GM19043 (cell line): ENCODE data around the gene SEC14L6.

Experiments
- ATAC-seq: cut with Tn5 transposase; IDR thresholded peaks from one replicate; pipeline ENCODE4 v1.9.1; 2021; ENCODE audit warnings: low read depth; ENCODE audit not compliant: unreplicated experiment

SEC14L6 gene

DNA sequence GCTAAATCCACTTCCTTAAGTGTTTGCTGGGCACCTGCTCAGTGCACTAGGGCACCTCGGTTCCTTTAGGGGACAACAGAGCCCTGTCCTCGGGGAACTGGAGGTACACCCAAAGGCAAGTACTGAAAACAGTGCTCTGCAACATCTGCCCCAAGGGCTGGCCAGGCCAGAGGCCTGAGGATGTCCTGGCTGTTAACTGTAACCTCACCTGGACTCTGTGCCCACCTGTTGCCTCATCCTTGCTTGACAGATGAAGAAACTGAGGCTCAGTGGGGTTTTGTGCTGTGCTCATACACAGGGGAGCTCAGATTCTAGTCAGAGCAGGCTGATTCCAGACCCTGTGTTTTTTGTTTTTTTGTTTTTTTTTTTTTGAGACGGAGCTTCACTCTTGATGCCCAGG, 43.6 kb downstream of the SEC14L6 start:
- no peak for ATAC-seq

DNA sequence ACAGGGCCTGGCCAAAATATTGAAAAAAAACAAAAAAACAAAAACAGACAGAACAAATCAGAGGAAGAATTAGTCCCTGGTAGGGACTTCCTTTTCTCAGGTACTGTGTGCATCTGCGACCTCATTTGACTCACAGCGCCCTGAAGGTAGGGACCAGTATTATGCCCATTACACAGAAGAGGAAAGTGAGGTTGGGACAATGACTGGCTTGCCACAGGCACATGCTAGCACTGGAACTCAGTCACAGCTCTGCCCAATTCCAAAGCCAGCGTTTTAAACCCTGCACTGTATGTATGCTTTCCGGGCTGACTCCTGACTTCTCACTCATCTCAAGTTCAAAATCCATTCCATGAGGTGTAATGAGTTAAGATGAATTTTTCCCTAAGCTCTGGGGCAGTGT, 44.4 kb downstream of the SEC14L6 start:
- ATAC-seq = no peak

DNA sequence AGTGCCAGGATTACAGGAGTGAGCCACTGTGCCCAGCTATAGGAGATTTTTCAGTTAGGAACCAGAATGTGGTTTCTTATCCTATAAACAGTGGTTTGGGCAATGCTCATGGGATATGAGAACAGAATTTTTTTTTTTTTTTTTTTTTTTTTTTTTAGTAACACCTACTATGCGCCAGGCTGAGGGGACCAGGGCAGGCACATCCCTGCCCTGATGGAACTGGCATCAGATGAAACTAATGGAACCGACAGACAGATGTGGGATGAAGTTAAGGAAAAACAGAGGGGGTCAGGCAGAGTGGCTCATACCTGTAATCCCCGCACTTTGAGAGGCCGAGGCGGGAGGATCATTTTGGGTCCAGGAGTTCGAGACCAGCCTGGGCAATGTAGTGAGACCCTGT, 45.9 kb downstream of the SEC14L6 start:
- no peak for ATAC-seq

DNA sequence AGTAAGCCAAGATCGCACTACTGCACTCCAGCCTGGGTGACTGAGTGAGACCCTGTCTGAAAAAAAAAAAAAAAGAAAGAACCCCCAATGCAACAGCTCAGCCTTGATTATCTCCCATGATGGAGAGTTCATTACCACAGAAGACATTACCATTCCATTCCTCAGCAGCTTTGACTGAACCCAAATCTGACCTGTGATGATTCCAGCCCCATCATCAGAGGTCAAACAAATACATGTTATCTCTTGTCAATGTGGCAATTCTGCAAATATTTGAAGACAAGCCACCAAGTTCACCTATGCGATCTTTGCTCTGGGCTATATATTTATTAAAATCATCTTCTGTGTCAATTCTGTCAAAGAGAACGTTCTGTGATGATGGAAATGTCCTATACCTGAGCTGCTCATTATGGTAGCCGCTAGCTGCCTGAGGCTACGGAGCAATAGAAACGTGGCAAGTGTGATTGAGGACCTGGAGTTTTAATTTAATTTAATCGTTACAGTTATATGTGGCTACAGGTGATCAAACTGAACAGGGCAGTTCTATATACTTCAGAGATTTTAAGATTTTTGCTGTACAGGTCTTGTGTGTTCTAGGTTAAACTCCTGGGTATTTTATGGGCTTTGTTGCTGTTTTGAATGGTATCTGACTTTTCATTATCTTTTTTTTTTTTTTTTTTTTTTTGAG, 48.9 kb downstream of the SEC14L6 start:
- no peak for ATAC-seq

DNA sequence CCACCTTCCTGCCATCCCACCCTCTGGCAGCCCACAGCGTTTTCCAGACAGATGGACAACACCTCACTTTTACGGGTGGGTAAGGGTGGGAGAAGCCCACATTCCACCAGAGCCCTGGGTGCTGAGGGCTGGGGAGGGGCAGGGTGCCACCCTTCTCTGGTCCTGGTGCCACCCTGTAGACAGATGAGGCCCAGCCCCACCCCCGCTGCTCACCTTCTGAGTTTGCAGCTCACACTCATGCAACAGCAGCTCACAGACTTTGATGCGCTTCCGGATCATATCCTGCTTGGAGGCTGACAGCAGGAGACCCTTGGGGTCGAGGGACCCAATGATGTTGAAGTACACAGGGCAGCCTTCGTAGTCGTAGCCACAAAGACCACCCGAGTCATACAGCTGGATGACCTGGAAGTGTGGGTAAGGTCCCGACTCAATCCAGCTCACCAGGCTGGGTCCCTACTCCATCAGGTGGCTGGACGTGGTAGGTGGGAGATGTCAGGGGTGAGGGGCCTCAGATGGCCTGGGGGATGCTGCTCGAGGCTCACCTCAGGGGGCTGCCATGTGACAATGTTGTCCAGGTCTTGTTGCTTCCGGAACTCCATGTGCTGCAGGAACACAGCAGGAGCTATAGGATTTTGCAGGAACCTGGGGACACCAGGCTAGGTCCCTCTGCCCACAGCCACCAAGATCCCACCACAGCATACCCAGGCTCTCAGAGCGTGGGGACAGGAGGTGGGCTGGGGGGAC, 51.3 kb downstream of the SEC14L6 start:
- ATAC-seq = no peak

DNA sequence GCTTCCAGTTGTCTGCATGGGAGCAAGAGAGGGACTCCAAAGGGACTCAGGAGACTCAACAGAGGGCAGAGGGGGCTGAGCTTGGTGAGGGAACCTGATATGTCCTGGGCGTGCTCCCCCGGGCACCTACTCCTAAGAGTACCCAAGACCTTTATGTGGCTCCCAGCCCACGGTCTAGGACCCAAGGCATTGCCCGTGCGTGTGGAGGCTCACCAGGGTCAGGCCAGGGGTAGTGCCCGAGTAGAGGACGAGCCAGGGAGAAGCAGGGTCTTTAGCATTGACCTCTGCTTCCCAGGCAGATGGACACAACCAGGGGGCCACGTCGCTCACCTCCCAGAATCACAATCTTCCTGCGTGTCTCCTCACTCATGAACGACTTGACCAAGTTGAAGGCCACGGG, 54.4 kb downstream of the SEC14L6 start:
- ATAC-seq = no peak

DNA sequence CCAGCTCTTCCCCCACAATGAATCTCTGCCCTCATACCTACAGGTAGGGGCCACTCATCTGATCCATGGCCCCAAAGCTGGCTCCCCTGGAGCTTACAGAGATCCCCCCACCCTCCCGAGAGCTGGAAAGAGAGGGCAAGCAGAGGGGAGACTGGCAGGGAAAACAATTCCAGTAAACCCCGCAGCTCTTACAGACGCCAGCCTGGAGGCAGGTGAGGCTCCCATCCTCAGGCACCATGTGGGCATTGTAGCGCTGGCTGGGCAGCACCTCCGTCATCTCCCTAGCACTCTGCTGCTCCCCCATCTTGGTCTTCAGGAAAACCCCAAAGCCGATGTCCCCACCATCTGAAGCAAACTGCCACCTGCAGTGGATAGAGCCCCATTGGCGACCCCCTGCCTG, 55.2 kb downstream of the SEC14L6 start:
- ATAC-seq = no peak

DNA sequence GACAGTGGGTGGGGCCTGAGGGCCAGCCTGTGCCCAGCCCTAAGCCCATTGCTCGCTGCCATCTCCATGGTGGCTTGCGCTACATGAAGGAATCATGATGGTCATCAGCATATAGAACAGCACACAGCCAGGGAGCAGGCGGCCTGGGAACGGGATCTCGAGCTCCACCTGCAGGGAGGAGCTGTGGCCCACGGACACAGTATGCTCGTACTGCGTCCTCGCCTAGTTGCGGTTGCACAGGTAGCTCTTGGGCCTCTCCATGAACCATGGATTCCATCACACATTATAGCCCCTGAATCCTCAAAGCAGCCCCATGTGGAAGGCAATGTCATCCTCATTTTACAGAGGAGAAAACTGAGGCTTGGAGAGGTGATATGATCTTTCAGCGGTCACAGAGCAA, 56.1 kb downstream of the SEC14L6 start:
- ATAC-seq = no peak

DNA sequence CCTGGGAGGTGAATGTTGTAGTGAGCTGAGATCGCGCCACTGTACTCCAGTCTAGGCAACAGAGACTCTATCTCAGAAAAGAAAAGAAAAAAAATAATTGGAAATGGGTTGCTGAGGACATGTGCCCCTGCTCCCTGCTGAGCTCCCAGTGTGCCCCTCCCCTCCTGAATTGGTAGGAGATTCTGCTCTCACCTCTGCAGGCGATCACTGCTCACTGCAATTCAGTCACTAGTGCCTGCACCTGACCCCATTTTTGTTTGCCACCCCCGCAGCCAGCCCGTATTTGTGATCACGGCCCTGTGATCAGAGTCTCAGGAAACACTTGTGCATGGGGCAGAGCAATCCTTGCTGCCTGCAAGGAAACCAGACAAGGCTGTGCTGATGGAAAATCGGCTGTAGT, 58.4 kb downstream of the SEC14L6 start:
- no peak for ATAC-seq

DNA sequence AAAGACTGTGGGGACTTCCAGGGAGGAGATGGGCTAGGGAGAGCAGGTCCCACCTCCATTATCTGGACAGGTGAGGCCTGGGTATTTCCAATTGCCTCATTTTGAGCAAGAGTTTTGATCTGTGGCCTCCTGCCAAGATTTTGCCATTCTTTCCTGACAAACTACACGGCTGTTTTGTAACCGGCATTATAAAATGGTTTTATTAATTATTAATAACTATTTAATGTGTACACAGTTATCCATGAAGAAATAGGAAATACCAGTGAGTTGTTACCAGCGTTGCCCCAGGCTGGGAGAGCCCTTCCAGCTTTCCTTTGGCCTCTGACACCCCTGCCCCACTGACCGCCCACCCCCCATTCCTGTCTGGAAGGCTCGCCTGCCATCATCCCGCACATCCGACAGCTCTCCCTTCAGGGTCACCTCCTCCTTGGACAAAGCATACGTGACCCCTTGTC, 59.9 kb downstream of the SEC14L6 start:
- ATAC-seq = no peak

DNA sequence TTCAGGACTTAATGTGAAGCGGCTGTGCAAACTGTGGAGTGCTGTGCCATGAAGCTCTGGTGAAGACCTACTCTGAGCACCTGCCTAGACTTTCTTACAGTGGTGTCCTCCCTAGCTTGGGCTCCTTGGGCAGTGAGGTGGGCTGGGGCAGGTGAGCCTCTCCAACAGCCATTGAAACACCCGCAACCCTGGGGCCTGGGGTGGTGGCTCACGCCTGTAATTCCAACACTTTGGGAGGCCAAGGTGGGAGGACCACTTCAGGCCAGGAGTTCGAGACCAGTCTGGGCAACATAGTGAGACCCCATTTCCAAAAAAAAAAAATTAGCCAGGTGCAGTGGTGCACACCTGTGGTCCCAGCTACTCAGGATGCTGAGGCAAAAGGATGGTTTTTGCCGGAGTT, 60.4 kb downstream of the SEC14L6 start:
- no peak for ATAC-seq

DNA sequence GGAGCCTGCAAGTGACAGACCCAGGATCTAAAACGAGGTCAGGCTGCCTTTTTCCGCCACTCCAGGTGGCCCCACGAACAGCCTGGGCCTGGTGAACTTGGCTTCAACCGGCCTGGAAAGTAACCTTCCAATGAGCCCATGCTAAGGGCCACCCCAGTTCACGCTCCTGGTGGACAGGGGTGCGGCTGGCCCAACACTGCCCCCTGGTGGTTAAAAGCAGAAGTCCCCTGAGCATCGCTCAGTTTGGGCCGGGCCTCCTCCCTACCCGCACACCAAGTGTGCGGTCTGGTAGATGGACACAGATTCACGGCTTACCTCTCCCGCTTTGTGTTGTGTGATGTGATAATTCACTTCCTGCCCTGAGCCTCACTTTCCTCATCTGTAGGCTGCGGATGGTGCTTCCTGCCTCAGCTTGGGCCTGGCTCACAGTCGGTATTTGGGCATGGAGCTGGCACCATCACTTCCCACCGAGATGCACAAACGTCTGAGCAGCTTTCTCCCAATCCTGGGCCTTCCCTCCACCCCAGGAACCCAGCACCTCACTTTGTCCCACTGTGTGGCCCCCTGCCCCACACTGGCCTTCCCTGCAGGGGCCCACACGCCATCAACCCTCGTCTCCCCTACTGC, 61.1 kb downstream of the SEC14L6 start:
- no peak for ATAC-seq

DNA sequence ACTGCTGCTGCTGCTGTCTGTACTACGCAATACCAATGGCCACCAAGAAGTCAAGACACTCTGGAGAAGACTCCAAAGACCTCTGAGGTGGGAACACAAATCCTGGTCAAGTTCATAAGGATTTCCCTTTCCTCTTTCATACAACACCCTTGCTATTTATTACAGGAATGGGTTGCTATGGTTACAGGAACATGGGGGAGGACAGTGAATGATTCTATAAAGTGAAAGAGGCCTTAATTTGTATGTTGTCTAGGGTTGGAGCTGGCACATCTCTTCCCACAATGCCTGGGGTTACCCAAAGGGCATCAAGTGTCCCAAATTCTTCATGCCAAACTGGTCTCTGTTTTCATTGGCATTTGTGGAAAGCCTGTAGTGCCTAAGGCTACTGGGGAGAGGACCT, 63.4 kb downstream of the SEC14L6 start:
- no peak for ATAC-seq

DNA sequence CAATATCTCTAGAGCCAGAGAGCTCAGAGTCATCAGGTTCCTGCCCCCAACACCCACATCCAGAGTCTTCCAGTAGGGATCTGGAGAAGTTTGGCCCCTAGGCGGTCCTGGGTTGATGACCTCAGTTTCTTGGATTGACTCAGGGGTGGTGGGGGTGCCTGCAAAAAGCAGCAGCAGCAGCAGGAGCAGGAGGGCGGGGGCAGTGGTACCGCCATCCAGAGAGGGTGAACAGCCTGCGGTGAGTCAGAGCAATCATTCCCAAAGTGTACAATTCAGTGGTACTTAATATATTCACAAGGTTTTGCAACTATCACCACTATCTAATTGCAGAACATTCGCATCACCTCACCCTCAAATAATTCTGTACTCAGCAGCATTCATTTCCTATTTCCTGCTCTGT, 64.8 kb downstream of the SEC14L6 start:
- ATAC-seq = no peak

DNA sequence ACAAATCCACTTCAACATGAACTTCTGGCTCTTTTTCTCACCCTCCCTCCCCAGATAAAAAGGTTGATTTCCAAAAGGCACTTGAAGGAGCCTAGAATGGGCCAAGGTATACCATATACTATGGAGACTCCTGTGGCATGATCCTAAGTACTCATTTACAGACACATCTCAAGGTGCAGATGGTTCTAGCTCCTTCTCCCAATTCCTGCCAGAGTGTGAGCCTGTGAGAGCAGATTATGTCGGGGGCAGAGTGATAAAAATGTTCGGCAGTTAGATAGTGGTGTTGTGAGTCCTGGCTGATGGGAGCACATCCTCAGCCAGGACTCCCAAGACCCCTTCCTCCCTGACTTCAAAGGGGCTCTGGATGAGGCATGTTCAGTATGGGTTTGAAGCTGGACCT, 66.6 kb downstream of the SEC14L6 start:
- no peak for ATAC-seq

DNA sequence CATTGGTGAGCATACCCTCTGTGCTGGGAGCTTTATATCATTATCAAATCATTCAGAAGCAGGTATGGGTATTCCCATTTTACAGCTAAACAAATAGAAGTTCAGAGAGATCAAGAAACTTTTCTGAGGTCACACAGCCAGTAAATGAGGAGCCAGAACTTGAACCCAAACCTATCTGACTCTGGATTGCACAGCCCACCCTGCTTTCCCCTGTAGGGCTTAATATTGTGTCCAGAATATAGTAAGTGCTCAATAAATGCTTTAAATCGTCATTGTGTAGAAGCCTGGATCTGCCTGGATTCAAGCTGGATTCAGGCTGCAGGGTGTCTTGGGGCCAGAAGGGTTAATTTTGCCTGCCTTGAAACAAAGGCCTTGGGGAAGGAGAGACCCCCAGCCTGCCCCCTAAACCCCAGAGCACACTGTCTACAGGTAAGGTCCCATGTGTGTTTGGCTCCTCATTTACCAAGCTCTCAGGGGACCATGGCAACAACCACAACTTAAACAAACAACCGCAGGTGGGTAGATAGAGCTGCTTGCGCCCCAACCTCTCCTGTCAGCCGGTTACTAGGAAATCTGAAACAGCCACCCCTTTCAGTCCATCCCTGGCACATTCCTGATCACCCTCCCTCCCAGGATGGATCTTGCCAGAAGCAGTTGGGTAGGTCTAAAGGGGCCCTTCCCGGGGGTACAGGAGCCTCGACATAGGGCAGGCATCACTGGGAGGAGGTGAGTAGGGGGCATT, 71.7 kb downstream of the SEC14L6 start:
- ATAC-seq = no peak

DNA sequence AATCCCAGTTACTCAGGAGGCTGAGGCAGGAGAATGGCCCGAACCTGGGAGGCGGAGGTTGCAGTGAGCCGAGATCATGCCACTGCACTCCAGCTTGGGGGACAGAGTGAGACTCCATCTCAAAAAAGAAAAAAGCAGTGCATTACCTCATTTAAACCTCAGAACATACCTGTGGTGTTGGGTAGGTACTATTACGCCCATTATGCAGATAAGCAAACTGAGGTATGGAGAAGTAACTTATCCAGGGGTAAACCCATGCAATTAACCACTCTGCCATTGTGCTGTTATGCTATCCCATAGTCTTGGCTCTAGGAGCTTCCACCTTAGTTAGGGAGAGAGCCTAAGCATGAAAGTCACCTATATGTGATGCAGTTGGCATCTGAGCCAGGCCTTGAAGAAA, 72.4 kb downstream of the SEC14L6 start:
- ATAC-seq = no peak

DNA sequence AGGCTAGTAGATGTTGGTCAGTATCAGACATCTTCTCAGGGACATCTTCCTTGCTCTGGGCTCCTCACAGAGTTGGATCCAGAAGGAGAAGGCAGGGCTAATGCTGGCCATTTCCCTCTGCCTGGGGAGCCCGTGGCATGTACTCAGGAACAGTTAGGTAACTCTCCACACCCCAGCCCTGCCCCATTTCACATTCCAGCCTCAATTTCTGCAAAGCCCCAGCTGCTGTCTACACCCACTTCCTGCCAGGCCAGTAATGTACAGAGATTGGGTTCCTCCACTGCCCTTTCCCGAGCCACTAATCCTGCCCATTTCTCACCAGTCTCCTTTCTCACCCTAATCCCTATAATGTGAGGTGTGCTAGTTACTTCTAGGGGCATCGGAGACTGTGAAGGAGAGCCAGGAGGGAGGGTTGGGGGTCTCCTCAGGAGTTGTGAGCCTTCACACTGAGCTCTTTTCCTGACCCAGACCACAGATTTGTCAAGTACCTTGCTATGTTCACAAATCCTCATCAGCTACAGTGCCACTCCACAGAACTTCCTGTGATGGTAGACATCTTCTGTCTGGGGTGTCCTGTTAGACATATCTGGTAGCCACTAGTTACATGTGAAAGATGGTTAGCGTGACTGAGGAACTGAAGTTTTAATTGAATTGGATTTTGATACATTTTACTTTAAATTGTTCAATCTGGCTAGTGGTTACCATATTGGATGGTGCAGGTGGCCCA, 73.4 kb downstream of the SEC14L6 start:
- ATAC-seq = no peak
